H1 (cell line): ENCODE results near the gene WWP2. TPM values are rescaled to one million over a fixed set of nuclear protein-coding genes. Genes with fewer than 3 reads are reported as not detected.

Experiments used
- CTBP2 ChIP-seq: IDR thresholded peaks from 2 replicates; pipeline ENCODE4 v1.7.0; 2011; ENCODE audit warnings: borderline replicate concordance, mild to moderate bottlenecking, moderate library complexity, mixed read lengths, low read length; ENCODE audit not compliant: insufficient read depth, insufficient read length
- KDM4A ChIP-seq: IDR thresholded peaks from one replicate; pipeline ENCODE4 v1.7.1; 2012; ENCODE audit warnings: low read depth, mild to moderate bottlenecking, moderate library complexity, low read length, inconsistent platforms; ENCODE audit not compliant: severe bottlenecking
- KDM5A ChIP-seq: fragments of 200-600 bp; IDR thresholded peaks from 2 replicates; pipeline ENCODE4 v1.7.1; 2012; ENCODE audit warnings: mild to moderate bottlenecking, low read length, inconsistent platforms, mixed read lengths
- SIN3A ChIP-seq, 2 experiments: IDR thresholded peaks in 1 of 2; conservative IDR thresholded peaks in 1 of 2; 2 replicates each; pipeline ENCODE4 v1.6.1; 2011 to 2012; ENCODE audit warnings: low read length in 2 of 2, improper control_type of control experiment in 1 of 2, low read depth in 1 of 2, mild to moderate bottlenecking in 1 of 2
- polyA plus RNA-seq, 7 experiments: library from polyadenylated mRNA; depleted of rRNA in 3 of 7; stranded (reverse) in 5 of 7; unstranded in 2 of 7; fragments of >200 nt in 5 of 7; fragments of 200-250 nt in 2 of 7; gene quantifications; 1 replicate in 5 of 7; 2 replicates in 1 of 7; 4 replicates in 1 of 7; pipeline versions ENCODE4 v1.2.1 to v1.2.3, GENCODE V29; 2011 to 2013; ENCODE audit warnings: missing spikeins in 2 of 7, mixed read lengths in 2 of 7
- total RNA-seq: library from RNA; stranded (reverse); fragmentation: NEBNext Ultra II Directional; extraction: Animal tissue kit (Norgen Biotek cat#: 25700); gene quantifications from 2 replicates; pipeline ENCODE4 v1.2.1, GENCODE V29; 2021

The WWP2 gene
- total and polyA plus RNA-seq, 2 of the 8 experiments (the other 6 are each of a cell fraction or from before 2014, with no cell fraction given), result 14.1 to 42.2 TPM

DNA sequence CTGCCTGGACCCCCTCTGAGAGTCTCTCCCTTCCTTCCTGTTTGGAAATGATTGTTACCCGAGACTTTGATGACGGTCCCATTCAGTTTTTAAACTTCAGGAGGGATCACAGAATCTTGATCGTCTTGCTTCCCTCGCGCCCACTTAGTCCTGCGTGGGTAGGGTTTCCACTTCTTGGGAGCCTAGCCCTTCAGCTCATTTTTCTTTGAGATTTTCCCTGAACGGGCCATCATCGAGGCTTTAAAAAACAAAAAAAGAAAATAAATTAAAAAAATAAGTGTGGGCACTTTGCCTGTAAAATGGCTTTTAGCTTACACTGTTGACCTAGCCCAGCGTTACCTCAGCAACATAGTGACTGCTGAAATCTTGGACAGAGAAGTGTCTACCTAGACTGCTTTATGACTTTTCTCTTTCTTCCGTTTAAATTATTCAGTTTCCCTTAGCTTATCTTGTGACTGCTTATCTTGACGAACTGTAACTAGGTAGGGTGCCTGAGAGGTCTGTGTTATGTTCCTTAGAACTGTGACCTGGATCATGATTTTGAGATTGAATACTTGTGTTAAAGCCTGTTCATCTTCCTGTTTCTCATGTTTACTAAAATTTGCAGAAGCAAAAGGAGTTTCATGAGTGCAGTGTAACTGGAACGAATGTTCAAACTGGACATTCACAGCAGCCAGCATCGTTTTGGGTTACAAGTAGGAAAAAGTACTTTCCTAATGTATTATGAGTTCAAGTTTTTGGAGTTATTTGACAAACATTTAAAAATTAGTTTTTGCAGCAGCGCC is 874 bp downstream of the WWP2 start (continued):
- TF ChIP-seq KDM5A (no peak), KDM4A (no peak), CTBP2 (no peak), SIN3A (conservative IDR thresholded peaks at IDR 0.05 in 1 of 2, IDR thresholded peaks at IDR 0.05 in 1 of 2; ENCODE audit: low read depth in 1 of 2, low read length in 2 of 2) (0 out of 4 replicates have a peak, but pooled peaks of 1 of the 2 experiments have one; percentile 23)
